GM18499 (cell line): ENCODE data around the gene PIP5K1B.

ENCODE experiments used
- ATAC-seq: cut with Tn5 transposase; IDR thresholded peaks from one replicate; pipeline ENCODE4 v1.9.1; 2021; ENCODE audit warnings: moderate number of reproducible peaks; ENCODE audit not compliant: insufficient read depth, unreplicated experiment

PIP5K1B gene

GRCh38 chr9:68731857-68732256 is 26.8 kb downstream of the PIP5K1B start:
- ATAC-seq, result no peak

- no peak for ATAC-seq
Measured at GRCh38 chr9:68732405-68733020, 27.5 kb downstream of the PIP5K1B start.

GRCh38 chr9:68733021-68733405 is 28.0 kb downstream of the PIP5K1B start:
- no peak for ATAC-seq

DNA sequence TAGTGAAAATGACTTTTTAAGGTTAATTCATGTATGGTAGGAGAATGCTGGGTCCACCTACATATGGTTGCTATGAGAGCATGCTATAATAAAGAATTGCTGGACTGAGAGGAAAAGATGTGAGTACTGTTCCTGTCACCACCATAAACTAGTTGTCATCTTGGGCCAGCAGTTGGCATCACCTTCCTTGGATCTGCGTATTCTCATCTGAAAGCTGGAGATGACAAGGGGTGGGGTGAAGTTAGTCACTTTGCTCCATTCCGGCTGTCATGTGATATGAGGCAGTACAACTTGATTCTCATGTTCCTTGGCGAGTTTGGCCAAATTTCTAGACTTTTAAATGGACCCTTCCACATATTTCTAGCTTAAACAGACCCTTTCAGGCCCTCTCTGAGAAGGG is 33.3 kb downstream of the PIP5K1B start:
- no peak for ATAC-seq

DNA sequence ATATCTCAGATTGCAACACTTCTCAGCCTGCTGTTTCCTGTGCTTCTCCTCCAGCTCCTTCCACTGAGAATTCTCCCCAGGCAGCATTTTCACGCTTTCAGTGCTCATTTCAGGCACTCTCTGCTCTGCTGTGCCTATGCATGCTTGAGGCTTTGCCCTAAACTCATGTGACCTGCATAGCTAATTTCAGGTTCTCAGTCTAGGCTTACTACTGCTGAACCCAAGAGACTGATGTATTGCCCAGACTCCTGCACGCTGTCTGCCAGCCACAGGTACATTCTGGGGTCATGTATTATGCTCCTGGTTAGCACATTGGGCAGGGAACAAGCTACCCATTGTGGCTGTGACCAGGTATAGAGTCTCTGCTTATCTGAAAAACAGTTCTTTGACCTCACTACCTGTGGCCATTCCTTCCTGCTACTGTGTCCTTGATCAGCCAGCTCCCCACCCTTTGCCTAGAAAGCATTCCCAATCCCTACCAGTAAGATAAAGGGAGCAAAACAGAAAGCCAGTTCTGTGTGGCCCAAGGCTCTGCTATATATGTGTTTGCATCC is 34.7 kb downstream of the PIP5K1B start:
- no peak for ATAC-seq

GRCh38 chr9:68740561-68740960 is 35.5 kb downstream of the PIP5K1B start:
- no peak for ATAC-seq

DNA sequence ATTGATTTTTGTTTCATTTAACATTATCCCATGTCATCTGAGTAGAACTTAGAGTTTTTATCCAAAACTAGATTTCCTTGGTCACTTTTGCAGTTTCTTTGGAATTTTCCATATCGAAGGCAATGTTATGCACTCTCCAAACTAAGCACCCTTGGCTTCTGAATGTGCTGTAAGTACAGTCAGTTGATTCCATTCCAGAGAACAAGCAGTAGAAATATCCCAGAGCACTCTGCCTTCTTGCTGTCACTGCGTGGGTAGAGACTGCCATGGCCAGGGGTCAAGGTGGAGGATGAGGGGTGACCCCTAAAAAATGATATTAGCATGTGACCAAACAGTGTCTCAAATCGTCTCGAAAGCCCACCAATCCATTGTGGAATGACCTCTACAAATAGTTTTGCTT is 36.2 kb downstream of the PIP5K1B start:
- ATAC-seq, result no peak

GRCh38 chr9:68741704-68742332 is 36.8 kb downstream of the PIP5K1B start:
- no peak for ATAC-seq

DNA sequence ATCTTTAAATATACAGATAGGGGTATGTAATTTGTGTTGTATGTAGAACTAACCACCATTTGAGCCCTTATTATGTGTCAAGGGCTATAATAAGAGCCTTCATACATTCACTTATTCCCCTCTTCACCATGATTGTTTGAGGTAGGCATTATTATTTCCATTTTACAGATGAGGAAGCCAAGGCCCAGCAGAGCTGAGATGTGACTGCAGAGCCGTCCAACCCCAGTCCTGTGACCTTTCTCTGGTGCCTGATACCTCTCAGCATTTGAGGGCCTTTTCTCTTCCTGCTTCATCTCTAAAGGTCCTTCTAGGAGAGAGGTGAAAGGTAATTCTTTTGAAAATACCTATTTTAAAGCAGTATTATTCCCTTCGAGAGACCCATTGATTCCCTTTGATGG is 37.3 kb downstream of the PIP5K1B start:
- ATAC-seq, result no peak

DNA sequence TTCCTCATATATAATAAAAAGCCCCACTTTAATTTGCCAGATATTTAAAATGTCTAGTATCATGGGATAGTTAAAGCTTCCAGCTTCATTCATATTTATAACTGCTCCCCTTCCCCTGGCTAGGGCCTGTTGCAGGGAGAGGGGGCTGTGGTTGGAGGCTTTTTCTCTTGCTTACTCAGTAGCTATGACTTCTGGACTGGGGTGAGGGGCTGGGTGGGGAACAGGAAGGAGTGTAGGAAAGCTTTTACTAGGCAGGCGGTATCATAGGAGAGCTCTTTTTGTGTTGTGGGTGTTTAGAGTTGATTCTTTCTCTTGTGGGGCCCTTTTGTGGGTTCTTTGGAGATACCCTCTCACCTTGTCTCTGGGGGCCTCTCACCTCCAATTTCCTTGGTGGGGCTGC is 39.4 kb downstream of the PIP5K1B start:
- ATAC-seq, result no peak

DNA sequence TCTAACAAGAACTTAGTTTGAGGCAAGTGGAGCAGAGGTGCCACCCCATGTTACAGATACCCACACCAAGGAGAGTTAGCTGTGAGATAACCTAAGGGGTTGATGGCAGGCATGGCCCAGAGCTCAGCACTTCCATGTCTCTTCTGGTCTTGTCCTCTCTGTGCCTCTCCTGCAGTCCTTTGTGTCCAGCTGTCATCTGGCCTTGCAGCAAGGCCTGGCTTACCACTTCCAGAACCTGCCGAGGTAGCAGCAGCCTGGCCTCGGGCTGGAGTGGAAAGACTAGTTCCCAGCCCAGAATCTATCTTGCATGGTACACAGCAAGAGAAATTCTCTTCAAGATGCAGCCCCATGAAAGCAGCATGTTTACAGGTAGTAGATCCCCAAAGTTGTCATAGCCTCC is 41.5 kb downstream of the PIP5K1B start:
- no peak for ATAC-seq

DNA sequence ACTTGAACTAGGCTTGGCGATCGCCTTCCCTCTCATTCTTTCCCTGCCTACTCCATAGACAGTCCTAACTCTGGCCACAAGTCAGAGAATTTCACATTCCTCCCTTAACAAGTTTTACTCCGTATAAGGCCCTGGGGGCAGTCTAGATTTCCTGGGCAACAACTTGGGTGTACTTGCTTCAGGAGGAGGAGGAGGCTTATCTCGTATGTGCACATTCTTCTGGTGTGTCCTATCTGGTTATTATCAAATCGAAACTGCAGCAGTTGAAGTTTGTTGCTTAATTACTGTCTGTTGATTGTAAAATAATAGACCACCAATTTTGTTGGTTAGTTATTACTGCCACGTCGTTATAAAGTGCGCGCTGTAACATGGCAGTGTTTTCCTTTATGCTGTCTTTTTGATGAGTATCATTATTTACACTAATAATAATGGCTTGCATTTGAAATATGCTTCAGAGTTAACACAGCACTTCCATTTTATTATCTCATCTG is 42.0 kb downstream of the PIP5K1B start:
- no peak for ATAC-seq

- no peak for ATAC-seq
Measured at GRCh38 chr9:68749135-68749534, 44.1 kb downstream of the PIP5K1B start.

- no peak for ATAC-seq
Measured at GRCh38 chr9:68749579-68750159, 44.6 kb downstream of the PIP5K1B start.

DNA sequence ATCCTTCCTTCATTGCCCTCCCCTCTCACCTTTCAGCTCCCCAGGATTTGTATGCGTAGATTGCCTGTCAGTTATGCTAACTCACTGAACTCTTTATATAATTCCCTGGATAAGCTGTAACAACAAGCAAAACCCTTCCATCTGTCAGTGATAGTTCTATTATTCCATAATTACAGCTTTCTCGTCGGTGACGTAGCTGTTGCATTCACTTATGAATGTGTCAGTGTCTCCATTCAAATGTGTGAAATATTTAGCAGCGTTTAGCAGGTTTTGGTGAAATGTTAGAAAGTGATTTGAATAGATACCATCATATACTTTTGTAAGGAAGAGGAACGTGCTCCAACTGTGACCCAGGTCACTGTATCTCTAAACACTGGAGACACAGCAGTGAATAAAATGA is 45.2 kb downstream of the PIP5K1B start:
- no peak for ATAC-seq

- no peak for ATAC-seq
Measured at GRCh38 chr9:68750786-68751185, 45.7 kb downstream of the PIP5K1B start.

DNA sequence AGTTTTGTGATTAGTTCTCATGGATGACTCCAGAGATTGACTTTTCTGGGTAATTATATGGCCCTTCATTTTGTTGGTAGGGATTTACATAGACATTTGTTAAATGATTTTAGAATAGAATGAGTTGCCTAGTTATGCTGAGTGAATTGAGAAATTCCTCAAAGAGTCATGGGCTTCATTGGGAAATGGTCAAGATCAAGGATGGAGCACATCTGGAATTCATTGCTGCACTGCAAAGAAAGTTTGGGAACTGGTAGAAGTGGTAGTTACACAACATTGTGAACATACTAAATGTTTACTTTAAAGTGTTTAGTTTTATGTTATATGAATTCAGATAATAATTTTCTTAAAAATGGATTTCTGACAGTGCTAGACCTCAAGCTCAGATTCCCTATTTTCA is 46.5 kb downstream of the PIP5K1B start:
- no peak for ATAC-seq

- no peak for ATAC-seq
Measured at GRCh38 chr9:68755051-68755450, 50.0 kb downstream of the PIP5K1B start.

DNA sequence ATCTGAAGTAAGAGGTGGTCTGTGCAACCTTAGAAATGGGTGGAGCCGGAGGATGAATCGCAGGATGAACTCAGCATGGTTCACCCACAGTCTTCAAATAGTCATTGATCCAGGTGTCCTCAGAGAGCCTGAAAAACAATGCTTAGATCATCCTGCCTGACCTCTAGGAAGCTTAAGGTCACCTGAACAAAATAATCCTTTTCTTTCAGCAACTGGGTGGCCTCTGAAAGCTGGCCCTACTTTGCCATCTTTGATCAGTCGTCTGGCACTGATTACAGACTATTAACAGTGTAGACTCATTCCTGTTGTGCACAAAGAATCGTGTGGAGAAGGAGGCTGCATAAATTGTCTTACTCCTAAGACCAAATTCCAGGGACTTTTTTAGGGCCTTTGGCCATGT is 50.7 kb downstream of the PIP5K1B start:
- ATAC-seq, result no peak

- no peak for ATAC-seq
Measured at GRCh38 chr9:68759981-68760673, 55.1 kb downstream of the PIP5K1B start.
